D341Med (cell line): Measurements from ENCODE around the gene OR1K1.
"Not testable (repeated sequence)": the region's sequence is repeated elsewhere in the genome, so short reads cannot be mapped to it uniquely, and the experiment has no call there.

Experiments
- DNase-seq: peaks from one replicate; pipeline ENCODE4 v3.0.0; 2012; ENCODE audit warnings: low spot score

Gene OR1K1

GRCh38 chr9:122812736-122813135, 12.8 kb downstream of the OR1K1 start:
- no peak for DNase-seq

DNA sequence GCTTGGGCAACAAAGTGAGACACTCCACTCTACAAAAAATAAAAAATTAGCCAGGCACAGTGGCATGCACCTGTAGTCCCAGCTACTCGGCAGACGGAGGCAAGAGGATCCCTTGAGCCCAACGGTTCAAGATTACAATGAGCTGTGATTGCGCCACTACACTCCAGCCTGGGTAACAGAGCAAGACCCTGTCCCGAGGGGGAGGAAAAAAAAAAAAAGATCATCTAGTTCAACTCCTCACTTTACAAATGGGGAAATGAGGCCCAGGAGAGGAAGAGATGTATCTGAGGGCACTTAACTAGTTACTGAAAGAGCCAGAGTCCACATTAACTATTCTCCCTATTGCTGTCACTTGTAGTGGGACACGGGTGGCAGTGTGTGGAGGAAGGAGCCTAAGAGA, 14.6 kb downstream of the OR1K1 start:
- no peak for DNase-seq

- no peak for DNase-seq
These were observed 15.6 kb downstream of the OR1K1 start for GRCh38 chr9:122815544-122815943.

DNA sequence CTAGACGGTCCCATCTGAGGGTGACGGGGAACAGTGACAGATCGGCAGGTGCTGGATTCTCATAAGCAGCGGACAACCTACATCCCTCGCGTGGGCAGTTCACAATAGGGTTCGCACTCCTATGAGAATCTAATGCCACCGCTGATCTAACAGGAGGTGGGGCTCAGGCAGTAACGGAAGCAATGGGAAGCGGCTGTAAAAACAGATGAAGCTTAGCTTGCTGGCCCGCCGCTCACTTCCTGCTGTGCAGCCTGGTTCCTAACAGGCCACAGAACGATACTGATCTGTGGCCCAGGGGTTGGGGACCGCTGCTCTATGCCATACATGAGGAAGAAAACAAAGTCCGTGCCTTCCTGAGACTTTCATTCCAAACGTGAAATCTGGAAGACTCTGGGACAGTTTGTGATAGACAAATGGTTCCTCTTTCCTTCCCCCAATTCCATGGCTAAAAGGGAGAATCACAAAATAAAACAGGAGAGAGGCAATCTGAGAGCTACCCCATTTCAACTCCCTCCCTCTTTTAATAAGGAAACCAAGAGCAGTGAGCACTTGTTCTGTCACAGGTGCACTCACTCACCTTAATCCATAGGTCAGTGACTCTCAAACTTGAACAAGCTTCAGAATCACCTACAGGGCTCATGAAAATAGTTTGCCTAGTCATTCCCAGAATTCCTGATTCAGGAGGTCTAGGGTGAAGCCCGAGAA, 16.4 kb downstream of the OR1K1 start:
- DNase-seq: no peak

DNA sequence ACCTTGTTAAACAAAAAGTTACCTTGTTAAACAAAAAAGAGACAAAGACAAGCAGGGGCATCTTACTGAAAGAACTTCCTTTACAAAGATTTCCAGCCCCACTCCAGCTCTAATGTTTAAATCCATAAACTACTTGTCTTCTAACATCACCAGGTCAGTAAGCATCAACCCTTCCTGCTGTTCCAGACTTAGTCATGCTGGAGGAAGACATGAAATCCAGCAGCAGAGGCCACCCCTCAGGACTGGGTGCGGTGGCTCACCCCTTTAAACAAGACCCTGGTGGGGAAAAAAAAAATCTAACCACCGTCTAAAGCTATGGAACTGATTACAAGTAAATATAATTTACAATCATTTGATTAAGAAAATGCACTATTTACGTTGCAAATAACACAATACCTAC, 19.4 kb downstream of the OR1K1 start:
- DNase-seq: no peak

DNA sequence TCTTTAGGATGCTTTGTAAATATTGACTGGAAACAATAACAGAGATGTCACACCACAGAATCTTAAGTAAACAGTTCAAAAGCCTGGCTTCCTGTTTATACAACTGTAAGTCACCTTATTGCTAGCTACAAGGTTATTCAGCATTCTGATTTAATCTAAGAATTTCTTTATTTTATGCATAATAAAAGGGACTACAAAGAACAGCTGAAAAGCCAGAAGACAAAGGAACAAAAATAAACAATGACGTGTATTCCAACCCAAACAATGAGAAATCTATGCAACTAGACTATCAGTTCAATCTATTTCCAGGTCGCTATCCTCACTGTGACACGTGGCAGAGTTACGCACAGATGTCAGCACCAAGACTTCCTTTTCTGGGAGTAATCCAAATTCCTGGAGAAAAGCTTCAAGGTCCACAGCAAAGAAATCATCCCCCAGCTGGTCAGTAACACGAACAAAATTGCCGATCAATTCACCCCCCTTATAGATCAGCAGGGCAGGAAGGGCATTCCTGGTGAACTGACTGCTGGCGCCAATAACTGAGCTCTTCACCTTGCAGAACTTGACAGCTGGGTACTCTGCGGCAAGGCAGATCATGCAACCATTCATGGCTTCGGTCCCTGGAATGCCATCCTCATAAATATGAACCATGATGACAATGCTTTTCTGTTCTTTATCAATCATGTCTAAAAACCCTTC, 20.0 kb downstream of the OR1K1 start:
- no peak for DNase-seq

GRCh38 chr9:122820490-122820845, 20.5 kb downstream of the OR1K1 start:
- no peak for DNase-seq

DNA sequence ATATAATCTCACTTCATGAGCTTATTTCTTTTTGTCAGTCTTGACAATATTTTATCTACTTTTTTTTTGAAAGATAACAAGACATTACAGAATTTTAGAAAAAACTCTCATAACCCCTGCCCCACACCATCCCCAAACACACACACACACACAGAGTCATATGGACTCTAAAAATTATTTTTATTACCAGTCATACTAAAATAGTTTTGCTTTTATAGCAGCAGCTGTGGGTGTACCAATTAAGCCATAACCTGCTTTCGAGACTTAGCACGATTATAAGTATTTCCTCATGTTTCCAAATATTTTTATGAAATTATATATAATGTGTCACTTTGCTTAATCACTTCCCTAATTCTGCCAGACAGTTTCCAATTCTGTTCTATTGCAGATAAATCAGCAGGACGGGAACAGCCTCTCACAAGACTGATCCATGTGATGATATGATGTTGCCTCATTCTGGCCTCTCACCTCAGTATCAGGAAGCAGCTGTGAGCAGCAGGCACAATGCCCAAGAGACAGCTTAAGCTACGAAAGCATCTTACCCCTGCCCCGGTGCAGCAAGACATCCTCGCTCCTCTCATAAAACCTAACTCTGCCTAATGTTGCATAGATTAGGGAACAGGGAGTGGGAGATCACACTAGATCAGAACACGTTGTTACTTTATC, 21.5 kb downstream of the OR1K1 start:
- peak; percentile 83 for DNase-seq

GRCh38 chr9:122822056-122822455, 22.1 kb downstream of the OR1K1 start:
- DNase-seq: no peak

GRCh38 chr9:122822938-122823337, 23.0 kb downstream of the OR1K1 start:
- DNase-seq: no peak

- no peak for DNase-seq
These were observed 27.8 kb downstream of the OR1K1 start for GRCh38 chr9:122827761-122828093.

- not testable (repeated sequence) for DNase-seq
These were observed 29.0 kb downstream of the OR1K1 start for GRCh38 chr9:122828965-122829284.

DNA sequence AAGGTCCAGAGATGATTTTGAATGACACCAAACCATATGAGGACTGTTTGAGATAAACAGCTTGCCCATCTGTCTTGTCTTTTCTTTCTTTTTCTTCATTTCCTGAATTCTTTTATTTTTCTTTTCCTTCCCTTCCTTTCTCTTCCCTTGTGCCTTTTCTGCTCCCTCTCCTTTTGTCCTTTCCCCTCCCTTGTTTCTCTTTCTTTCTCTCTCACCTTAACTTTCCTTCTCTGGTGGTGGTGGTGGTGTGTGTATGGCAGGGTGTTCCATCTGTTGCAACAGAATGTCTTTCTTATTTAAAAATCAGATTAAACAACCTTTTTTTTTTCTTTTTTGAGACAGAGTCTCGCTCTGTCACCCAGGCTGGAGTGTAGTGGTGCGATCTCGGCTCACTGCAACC, 32.3 kb downstream of the OR1K1 start:
- no peak for DNase-seq

GRCh38 chr9:122835313-122835731, 35.4 kb downstream of the OR1K1 start:
- DNase-seq: no peak

DNA sequence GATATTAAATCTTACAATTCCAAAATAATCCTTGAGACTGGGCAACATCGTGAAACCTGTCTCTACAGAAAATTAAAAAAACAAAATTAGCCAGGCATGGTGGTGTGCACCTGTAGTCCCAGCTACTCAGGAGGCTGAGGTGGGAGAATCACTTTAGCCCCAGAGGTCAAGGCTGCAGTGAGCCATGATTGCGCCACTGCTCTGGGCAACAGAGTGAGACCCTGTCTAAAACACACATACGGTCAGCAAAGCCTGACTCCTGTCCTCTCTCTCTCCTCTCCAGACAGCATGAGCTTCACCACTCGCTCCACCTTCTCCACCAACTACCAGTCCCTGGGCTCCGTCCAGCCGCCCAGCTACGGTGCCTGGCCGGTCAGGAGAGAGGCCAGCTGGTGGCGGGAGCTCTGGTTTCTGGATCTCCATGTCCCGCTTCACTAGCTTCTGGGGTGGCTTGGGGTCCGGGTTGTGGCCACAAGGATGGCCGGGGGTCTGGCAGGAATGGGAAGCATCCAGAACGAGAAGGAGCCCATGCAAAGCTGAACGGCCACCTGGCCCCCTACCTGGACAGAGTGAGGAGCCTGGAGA, 37.4 kb downstream of the OR1K1 start:
- no peak for DNase-seq

DNA sequence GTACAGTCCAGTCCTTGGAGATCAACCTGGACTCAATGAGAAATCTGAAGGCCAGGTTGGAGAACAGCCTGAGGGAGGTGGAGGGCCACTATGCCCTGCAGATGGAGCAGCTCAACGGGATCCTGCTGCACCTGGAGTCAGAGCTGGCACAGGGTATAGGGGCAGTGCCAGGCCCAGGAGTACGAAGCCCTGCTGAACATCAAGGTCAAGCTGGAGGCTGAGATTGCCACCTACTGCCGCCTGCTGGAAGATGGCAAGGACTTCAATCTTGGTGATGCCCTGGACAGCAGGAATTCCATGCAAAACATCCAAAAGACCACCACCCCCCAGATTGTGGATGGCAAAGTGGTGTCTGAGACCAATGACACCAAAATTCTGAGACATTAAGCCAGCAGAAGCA, 38.5 kb downstream of the OR1K1 start:
- not testable (repeated sequence) for DNase-seq

GRCh38 chr9:122841501-122841900, 41.6 kb downstream of the OR1K1 start:
- DNase-seq: no peak

DNA sequence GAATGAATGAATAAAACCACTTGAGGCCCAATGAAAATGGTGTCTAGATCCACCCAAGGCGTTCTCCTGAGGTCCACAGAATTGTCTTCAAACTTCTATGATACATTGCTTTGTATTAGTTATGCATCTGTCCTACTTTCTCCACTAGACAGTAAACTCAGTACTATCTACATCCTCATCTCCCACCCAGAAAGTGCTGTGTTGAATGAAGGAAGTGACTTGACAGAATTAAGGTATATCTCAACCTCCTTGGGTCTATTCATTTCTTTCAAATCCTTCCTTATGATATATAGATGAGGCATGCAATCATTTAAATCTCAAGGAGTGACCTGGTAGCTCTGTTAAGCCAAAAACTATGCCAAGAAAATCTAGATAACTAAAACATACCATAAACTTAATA, 44.2 kb downstream of the OR1K1 start:
- no peak for DNase-seq

GRCh38 chr9:122845116-122845515, 45.2 kb downstream of the OR1K1 start:
- no peak for DNase-seq

GRCh38 chr9:122846371-122846940, 46.5 kb downstream of the OR1K1 start:
- no peak for DNase-seq

DNA sequence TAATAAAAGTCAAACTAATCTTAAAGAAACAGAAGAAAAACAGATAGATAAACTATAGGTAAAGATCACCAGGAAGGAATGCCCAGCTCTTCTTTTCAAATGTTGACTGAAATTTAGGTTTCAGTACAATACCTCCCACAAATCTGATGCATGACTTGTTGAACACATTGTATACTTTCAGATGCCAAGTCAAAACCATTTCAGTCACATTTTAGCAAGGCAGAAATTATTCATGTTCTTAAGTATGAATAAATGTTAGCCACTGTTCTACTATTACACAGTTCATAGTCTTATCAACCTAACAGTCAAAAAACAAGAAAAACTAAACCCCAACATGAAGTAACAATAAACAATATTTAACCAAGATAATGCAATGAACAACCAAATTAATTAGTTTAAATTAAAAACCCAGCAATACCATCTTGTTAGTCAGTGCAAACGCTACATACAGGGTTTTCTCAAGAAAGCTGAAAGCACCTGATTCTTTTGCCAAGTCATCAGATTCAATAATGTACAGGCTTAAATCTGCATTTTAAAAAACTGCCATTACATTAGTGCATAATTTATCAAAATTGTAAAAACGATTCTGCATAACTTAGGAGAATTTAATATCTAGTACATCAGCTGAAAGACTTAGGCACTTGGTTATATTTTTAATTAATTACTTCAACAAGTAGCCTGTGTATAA, 48.5 kb downstream of the OR1K1 start:
- no peak for DNase-seq
